ENCODE measurements around the gene GLB1L2. TPM values are rescaled to one million over a fixed set of nuclear protein-coding genes. Genes with fewer than 3 reads are reported as not detected.

Gene GLB1L2
- total RNA-seq, 2 donors from 2014 or later = 0.65 to 0.91 TPM

GRCh38 chr11:134360050-134360835 lies 28.5 kb downstream of the GLB1L2 start:
- peak; percentile 93 to 94 for ATAC-seq
- peak; percentile 78 for DNase-seq
- intact Hi-C loops (cut with DNase I) = no loop called here

DNA sequence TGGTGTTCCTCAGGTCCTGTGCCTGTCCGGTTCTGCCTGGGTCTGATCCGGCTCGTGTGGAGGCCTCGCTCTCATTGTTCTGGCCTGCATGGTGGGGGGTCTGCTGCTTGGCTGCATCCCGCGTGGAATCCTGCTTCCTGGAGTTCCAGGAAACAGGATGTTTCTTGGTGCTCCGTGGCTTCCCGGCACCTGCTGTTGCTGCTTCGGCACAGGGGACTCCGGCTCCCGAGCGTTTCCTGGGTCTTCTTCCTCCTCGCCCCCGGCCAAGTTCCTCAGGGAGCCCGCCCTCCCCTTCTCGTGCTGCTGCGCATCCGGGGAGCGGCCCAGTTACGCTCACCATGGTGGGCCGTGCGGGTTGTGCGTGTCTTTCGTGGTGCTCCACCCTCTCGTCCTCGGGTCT lies 29.9 kb downstream of the GLB1L2 start:
- intact Hi-C loops (cut with DNase I) = no loop called here
- ATAC-seq = no peak
- no peak for DNase-seq

DNA sequence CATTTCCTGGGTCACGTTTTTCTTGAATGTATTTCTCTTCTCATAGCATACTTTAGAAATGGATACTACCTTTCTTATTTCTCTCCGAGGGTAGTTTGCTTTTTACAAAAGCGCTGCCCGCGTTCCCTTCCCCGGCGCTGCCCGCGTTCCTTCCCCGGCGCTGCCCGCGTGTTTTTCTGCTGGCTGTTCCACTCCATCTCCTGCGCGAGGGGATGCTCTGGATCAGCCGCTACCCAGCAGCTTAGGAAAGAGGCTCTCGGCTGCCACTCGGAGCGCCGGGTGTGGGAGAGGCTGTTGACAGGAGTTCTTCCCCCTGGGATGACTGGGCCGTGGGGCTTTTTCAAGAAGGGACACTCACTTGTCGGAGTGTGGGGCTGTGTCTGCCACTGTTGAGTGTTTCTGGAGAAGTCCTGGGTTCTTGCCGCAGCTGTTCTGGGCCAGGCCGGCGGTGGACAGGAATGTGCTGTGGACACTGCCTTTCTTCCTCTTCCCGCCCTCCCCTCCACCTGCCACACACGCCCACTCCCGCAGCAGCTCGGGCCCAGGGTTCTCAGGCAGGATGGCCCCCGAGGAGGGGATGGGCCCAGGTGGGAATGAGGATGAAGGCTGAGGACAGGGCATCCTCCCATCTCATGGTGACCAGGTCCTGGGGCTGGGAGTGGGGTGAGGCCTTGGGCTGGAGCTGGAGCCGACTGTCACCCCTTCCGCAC lies 30.6 kb downstream of the GLB1L2 start:
- ATAC-seq (no peak), DNase-seq (no peak)
- intact Hi-C loops (cut with DNase I) = no loop called here

DNA sequence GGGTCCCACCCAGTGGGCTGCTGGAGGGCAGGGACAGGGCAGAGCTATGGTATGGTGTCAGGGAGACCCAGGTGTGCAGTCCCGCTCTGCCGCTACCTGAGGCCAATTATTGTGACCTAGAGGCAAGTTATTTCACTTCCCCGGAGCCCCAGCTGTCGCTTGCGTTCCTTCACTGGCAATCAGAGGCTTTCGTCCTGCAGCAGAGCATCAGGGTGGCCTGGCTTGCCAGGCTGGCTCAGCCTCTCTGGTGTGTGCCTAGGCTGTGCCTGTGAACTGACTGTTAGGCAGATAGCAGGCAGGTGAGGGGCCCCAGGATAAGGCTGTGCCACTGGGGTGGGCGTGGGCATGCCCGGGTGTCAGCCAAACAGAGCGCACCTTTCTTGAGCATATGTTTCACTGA lies 31.4 kb downstream of the GLB1L2 start:
- intact Hi-C loops (cut with DNase I) = no loop called here
- DNase-seq = no peak
- no peak for ATAC-seq

- ATAC-seq (no peak), DNase-seq (no peak)
- intact Hi-C loops (cut with DNase I) = no loop called here
Observed at GRCh38 chr11:134363592-134363991, 31.8 kb downstream of the GLB1L2 start.

DNA sequence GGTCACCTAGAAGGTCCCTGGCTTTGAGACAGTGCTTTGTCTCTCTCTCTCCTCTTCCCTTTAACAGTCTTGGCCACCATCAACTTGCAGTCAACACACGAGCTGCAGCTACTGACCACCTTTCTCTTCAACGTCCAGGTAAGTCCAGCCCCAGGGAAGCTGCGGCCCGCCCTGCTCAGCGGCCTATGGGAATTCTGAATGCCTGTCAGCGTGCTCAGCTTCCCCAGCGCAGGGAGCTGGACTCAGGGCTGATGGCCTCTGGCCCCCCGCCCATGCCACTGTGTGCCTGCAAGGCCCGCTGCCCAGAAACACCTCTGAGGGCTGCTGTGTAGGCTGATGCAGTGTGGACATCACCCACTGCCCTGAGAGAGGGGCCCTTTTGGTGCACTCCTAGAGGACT lies 32.5 kb downstream of the GLB1L2 start:
- intact Hi-C loops (cut with DNase I) = no loop called here
- no peak for DNase-seq
- no peak for ATAC-seq

DNA sequence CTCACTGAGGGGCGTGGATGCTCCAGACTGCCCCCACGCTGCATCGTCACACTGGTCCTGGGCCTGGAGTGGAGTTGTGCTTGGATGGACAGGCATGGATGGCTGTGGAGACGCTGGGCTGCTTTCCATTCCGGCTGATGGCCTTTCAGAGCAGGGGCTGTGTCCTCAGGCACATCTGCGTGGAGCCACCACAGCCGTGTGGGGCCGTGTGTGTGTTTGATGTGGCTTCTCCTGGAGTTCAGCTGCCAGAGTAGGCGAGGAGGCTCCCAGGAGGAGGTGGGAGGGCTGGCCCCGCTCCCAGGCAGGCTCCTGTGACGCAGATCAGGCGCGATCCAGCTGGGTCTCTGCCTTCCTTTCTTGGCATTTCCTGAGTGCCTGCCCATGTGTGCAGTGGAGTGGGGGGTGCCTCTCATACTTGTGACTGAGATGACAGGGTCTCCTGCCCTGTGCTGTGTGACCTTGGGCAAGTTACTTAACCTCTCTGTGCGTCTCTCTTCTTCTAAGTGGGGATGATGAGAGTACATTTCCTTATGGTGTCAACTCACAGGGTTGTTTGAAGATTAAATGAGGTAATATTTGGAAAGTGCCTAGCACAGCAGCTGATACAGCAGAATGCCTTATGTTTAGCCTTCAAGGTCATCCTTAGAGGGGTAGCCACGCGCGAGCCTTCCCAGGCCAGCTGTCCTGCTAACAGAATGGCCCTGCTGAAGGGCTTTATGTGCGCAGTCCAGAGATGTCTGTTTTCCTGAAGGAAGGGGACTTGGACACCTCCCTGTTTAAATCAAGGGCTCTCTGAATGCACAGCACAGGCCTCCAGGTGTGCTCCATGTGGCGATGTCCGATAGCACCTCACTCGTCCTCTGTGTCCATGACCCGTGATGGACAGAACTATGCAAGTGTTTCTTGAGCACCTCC lies 33.5 kb downstream of the GLB1L2 start:
- DNase-seq = no peak
- intact Hi-C loops (cut with DNase I) = no loop called here
- ATAC-seq = no peak

GRCh38 chr11:134366254-134366653 lies 34.5 kb downstream of the GLB1L2 start:
- intact Hi-C loops (cut with DNase I) = no loop called here
- DNase-seq (no peak), ATAC-seq (no peak)

GRCh38 chr11:134367781-134368180 lies 36.0 kb downstream of the GLB1L2 start:
- intact Hi-C loops (cut with DNase I) = no loop called here
- ATAC-seq (no peak), DNase-seq (no peak)

DNA sequence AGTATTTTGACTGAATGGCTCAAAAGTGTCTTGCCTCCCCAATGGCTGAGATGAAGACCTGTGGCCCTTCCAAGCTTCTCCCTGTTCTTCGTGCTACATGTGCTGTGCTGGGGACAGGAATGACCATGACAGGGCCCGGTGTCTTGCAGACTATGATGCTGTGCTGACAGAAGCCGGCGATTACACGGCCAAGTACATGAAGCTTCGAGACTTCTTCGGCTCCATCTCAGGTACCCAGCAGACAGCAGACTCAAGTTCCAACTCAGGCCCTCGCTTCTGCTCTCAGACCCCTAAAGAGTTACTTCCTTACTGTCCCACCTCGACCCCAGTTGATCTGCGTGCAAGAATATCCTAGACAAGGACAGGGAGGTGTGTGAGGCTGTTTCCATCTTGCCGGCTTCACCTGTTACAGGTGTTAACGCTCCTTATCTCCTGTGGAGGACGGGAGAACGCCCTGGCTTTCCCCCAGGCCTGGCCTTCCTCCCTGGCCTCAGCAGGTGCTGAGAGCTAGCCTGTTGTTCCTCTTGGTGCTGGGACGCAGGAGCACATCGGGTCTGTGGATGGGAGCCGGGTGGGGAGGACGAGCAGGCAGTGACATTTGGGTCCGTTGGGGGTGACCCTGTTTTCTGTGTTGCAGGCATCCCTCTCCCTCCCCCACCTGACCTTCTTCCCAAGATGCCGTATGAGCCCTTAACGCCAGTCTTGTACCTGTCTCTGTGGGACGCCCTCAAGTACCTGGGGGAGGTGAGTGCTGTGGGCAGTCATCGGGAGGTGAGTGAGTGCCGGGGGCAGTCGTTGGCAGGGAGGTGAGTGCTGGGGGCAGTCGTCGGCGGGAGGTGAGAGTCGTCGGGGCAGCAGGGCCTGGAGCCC lies 38.1 kb downstream of the GLB1L2 start:
- ATAC-seq = no peak
- DNase-seq = no peak
- intact Hi-C loops (cut with DNase I) = no loop called here

DNA sequence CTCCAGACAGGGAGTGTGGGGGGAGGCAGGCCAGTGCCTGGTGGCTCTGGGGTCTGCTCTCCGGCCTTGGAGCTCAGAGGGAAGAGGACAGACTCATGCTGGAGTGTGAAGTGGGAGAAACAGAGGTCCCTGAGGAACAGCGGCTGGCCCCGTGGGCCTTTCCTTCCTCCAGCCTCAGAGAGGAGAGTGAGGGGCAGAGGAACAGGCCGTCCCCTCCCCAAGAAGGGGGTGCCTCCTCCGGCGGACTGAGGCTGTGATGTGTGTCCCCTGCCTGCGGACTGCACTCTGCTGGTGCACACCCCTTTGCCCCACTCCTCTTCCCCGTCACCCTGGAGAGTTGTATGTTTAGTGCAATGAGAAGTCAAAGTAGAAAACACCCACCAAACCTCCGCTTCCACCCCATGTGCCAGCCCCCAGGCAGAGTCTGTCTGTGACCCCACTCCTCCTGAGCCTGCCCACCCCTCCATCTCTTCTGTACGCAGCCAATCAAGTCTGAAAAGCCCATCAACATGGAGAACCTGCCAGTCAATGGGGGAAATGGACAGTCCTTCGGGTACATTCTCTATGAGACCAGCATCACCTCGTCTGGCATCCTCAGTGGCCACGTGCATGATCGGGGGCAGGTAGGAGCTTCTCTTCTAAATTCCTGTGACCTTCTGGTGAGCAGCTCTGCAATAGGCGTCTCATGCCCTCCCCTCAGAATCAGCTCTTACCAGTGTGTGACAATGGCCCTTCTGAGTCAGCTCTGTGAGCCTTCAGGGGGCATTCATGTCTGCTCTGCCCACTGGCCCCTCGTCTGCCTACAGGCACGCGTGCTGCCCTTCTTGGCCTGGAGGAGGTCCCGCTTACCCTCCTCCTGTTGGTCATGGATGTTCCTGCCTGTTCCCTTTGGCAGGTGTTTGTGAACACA lies 39.0 kb downstream of the GLB1L2 start:
- no peak for ATAC-seq
- no peak for DNase-seq
- intact Hi-C loops (cut with DNase I) = no loop called here

GRCh38 chr11:134371436-134372185 lies 39.8 kb downstream of the GLB1L2 start:
- no peak for DNase-seq
- intact Hi-C loops (cut with DNase I) = no loop called here
- ATAC-seq = no peak

GRCh38 chr11:134372536-134372935 lies 40.7 kb downstream of the GLB1L2 start:
- intact Hi-C loops (cut with DNase I) = no loop called here
- no peak for DNase-seq
- no peak for ATAC-seq

DNA sequence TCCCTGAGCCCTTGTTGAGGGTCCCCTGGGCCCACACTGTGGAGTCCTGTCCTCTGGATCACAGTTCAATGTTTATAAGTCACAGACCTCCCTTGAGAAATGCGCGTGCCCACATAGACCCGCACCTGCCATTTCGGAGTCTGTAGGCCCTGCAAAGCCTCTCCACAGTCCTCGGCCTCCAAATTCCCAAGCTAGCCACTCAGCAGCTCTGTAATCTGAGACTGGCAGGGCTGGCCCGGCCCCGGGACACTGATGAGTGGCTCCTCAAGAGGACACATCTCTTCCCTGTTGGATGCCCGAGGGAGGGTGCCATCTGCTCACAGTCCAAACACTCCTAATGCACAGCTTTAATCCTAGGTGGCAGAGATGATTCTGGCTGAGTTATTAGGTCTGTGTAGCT lies 41.2 kb downstream of the GLB1L2 start:
- intact Hi-C loops (cut with DNase I) = no loop called here
- DNase-seq (no peak), ATAC-seq (no peak)

DNA sequence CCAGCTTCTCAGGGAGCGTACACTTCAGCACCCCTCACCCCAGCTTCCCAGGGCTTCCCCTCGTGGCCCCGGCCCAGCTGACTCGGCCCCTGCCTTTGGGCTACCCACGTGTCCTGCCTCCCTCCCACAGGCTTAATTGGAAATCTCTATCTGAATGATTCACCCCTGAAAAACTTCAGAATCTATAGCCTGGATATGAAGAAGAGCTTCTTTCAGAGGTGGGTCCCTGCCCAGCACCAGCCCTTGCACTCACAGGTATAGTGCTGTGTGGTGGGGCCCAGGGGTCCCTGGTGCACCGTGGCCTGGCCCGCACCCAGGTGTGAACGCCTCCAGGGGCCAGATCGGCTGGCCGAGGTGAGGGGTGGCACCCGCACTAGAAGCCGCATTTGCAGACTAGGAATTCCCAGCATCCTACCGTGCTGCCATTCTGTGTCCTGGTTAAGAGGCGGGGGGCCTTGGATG lies 41.8 kb downstream of the GLB1L2 start:
- DNase-seq = no peak
- intact Hi-C loops (cut with DNase I) = no loop called here
- ATAC-seq = no peak

DNA sequence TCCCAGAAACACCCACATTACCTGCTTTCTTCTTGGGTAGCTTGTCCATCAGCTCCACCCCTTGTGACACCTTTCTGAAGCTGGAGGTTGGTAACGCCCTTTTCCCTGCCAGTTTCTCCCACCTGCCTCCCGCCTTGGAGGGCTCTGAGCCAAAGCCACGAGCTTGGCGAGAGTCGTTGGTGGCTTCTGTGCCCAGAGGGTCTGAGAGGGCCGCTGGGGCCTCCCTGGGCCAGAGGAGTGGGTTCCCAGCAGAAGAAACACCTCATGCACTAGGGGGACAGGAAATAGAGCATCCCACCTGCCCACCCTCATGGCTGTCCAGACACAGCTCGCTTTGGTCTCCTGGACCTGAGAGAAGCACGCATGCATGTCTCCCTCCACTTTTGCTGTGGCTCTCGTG lies 42.4 kb downstream of the GLB1L2 start:
- intact Hi-C loops (cut with DNase I) = no loop called here
- ATAC-seq = no peak
- DNase-seq = no peak

DNA sequence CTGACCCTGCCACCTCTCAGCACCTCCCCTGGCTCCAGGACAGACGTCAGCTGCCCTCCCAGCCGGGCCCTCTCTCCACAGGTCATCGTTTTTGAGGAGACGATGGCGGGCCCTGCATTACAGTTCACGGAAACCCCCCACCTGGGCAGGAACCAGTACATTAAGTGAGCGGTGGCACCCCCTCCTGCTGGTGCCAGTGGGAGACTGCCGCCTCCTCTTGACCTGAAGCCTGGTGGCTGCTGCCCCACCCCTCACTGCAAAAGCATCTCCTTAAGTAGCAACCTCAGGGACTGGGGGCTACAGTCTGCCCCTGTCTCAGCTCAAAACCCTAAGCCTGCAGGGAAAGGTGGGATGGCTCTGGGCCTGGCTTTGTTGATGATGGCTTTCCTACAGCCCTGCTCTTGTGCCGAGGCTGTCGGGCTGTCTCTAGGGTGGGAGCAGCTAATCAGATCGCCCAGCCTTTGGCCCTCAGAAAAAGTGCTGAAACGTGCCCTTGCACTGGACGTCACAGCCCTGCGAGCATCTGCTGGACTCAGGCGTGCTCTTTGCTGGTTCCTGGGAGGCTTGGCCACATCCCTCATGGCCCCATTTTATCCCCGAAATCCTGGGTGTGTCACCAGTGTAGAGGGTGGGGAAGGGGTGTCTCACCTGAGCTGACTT lies 43.2 kb downstream of the GLB1L2 start:
- DNase-seq (no peak), ATAC-seq (no peak)
- intact Hi-C loops (cut with DNase I) = no loop called here
